ENCODE measurements around the gene PRSS33.

PRSS33 gene

GRCh38 chr16:2795395-2796143 is 8.2 kb upstream of the PRSS33 start:
- DNase-seq: no peak

GRCh38 chr16:2792940-2793339 is 5.6 kb upstream of the PRSS33 start:
- DNase-seq: no peak

- DNase-seq: no peak
These were observed 3.8 kb upstream of the PRSS33 start for GRCh38 chr16:2791174-2791573.

GRCh38 chr16:2790631-2791030 is 3.3 kb upstream of the PRSS33 start:
- DNase-seq: no peak

GRCh38 chr16:2787961-2788360 is 601 bp upstream of the PRSS33 start:
- DNase-seq: no peak

DNA sequence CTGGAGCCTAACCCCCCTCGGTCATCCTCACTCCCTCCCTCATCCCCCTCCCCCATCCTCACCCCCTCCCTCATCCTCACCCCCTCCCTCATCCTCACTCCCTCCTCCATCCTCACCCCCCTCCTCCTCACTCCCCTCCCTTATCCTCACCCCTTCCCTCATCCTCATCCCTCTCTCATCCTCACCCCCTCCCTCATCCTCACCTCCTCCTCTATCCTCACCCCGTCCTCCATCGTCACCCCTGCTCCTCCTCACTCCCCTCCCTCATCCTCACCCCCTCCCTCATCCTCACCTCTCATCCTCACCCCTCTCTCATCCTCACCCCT is 571 bp downstream of the PRSS33 start:
- no peak for DNase-seq

DNA sequence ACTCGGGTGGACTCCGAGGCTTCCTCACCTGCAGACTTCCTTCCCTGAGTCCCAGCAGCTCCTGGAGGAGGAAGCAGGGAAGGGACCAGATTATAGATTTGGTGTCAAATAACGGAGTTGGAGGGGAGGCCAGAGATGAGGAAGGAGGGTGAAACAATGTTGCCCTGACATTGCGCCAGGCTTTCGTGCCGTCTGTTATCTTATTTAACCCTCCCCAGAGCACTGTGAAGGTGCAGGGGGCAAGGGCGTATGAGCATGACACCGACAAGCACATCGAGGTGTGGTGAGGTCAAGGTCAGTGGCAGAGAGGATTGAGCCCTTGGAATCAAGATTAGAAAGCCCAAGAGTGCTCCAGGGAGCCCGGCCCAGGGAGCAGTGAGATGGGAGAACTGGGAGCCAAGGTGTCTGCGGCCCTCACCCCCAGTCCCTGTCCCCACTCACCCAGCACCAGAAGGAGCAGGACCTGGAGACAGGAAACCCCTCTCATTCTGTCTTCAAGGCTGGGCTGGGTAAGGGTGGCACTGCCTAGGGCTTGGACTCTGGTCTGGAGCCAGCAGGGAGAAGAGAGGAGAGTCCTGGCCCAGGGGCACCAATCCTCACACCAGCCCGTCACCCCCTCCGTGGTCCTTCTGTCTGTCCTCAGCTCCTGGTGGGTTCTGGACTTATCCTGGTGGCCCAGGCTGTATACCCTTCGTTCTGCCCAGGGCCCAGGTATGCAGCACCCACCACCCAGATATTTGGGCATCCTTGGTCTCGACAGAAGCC is 1.1 kb downstream of the PRSS33 start:
- no peak for DNase-seq

GRCh38 chr16:2785101-2785991 is 2.0 kb downstream of the PRSS33 start:
- peak; percentile 68 for DNase-seq

DNA sequence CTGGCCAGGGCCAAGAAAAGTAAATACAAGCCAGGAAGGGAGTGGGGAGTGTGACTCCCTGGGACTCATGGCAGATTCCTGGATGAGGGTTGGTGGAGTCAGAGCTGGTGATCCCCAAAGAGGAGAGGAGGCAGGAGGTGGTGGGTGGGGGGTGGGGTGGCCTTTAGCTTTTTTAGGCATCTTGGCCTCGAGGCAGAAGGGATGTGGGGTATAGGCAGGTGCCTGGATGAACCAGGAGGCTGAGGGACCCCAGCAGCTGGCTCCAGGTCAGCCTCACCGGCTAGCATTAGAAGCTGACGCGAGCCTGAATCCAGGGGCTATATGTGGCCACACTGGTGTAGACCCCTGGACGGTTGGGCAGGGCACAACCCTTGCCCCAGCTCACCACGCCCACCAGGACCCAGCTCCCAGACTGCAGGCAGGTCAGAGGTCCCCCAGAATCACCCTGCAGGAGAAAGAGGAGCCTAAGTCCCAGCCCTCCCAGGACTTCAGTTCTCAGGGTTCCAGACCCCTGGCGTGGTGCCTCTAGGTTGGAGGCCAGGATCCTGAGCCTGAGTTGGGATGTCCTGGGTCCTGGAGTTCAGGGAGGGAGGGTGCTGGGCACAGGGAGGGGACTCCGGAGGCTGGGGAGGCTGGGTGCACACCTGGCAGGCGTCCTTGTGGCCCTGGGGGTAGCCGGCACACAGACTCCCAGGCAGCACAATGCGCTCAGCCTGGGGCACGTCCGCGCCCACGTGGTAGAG is 2.8 kb downstream of the PRSS33 start:
- DNase-seq: no peak

- no peak for DNase-seq
These were observed 3.6 kb downstream of the PRSS33 start for GRCh38 chr16:2783581-2784357.

GRCh38 chr16:2782583-2783351 is 4.6 kb downstream of the PRSS33 start:
- no peak for DNase-seq

DNA sequence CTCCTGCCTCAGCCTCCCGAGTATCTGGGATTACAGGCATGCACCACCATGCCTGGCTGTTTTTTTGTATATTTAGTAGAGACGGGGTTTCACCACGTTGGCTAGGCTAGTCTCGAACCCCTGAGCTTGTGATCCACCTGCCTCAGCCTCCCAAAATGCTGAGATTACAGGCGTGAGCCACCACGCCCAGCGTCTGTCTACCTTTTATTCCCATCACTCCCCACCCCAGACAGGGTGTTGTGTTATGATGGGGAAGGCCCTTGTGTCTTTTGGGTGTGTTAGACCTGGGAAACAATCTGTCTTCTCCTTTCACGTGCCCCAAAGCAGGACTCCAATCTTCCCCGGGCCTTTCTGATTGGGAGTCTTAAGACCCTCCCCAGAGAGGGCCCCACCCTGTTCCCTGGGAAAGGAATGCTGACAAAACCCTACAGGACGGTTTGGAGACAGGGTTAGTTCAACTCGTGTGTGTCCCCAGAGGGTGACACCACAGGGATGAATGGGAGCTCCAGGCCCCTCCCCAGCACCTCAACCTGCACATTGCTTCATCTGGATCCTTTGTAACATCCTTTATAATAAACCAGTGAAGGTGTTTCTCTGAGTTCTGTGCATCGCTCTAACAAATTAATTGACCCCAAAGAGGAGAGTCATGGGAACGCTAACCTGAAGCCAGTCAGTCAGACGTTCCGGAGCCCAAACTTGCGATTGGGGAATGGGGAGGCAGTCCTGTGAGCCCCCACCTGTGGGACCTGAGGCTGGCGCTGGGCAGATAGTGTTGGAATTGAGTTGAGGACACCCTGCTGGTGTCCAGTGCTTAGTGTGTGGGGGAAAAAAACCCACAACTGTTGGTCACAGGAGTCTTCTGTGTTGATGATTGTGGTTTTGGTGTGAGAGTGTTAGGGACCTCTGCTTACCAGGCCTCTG is 7.1 kb downstream of the PRSS33 start:
- no peak for DNase-seq

DNA sequence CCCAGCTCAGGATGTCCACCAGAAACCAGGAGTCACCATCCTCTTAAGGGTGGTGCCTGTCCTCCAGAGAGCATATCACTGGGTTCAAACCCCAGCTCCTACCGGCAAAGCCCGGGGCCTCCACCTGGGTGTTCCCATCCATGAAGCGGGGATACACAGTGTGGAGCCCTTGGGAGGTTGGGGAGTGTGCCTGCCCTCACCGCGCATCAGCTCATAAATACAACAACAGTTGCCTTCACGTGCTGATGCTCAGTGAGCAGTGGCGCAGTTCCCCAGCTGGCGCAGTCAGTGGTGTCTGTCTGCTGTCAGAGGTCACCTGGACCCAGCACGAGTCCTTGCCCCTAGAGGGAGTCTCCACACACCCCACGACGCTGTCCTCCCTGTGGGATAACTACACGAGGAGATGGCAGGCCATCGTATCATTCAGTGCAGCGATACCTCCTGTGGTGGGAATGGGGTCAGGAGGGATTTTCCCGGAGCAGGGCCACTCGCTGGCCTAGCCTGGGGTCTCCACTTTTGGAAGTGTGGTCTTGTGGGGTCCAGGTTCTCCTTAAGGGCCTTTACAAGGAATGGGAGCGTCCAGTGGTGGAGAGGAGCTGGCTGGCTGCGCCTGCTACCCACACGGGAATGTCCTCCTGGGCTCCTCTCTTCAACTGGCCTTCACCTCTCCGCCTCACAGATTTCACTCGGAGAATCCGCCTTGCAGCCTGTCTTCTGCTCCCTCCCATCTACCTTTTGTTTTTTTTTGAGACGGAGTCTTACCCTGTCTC is 8.0 kb downstream of the PRSS33 start:
- DNase-seq: no peak

DNA sequence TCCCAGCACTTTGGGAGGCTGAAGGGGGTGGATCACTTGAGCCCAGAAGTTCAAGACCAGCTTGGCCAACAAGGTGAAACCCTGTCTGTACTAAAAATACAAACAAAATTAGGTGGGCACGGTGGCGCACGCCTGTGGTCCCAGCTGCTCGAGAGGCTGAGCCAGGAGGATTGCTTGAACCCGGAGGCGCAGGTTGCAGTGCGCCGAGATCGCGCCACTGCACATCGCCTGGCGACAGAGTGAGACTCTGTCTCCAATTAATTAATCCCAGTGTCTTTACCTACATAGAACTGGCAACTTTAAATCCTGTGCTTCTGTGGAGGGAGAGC is 8.8 kb downstream of the PRSS33 start:
- no peak for DNase-seq

DNA sequence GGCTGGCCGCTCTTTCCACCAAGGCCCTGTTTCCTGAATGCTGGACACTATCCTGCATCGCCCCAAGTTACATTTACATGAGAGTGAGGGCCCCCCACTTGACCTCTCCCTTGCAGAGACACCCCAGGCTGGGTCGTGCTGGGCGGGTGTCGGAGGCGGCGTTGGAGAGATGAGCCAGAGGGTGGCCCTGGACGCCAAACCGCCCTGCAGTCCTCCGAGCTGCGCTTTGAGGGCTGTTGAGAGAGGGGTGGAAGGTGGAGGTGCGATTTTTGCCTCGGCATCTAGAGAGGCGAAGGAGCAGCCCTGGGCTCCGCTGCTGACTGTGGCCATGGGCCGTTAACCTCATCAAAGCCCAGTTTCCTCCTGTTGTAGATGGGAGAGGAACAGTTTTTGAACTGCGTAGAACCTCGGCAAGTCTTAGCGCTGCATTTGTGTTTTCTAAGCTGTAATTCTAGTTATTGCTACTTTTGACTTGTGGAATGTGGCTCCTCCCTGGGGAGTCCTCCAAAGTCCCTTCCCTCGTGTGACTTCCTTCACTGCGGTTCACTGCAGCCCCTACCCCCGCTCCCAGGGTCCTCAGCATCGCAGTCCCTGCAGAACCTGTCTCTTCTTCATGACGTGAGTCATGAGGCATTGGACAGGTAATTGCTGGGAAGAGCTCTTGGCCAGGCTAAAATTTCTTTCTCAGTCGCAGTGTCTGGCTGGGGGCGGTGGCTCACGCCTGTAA is 9.3 kb downstream of the PRSS33 start:
- DNase-seq: no peak

GRCh38 chr16:2777231-2777902 is 10.0 kb downstream of the PRSS33 start, which contains the start of gene ELOB:
Gene ELOB, minus strand, starts transcription at chr16:2777280. Its CDS starts 41 bp downstream, at chr16:2777239.
- peak; percentile 92 for DNase-seq

DNA sequence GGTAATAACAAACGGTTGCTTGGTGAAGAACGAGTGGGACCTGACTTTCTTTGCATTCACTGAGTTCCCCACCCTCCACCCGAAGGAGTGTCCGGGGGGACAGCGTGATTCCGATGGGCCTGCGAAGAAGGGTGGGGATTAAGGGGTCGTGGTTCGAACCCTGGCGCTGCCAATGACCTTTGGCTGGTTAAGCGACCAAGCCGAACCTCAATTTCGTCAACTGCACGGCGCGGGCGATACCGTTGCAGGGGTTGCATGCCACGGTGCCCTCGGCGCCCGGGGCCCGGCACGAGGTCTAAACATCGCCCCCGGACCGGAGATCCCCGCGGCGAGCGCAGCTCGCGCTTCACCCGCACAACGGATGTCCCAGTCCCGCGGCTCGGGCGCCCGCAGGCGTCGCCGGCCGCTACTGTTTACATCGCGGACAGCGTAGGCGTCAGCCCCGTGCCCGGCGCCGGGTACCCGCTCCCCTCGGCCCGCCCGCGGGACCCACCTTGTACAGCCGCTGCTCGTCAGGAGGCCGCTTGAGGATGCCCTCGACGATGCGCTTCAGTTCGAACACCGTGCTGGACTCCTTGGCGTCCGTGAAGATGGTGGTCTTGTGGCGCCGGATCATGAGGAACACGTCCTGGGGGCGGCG is 10.7 kb downstream of the PRSS33 start:
- DNase-seq: peak; percentile 51
